ENCODE results near the gene WDFY3.

Gene WDFY3

GRCh38 chr4:84966382-84967242 is at the start of gene WDFY3:
TSS of gene WDFY3 (minus strand) at chr4:84966690. CDS start at chr4:84860591, 106,099 bp downstream.
- TF ChIP-seq ZNF274 (IDR thresholded peaks at IDR 0.05; ENCODE audit: low read depth, low read length), result no peak
- H3K4me3 ChIP-seq (ENCODE audit: low read length), result peak within 1 kb of the TSS; percentile 51; the same call in 1 of the 2 replicates

DNA sequence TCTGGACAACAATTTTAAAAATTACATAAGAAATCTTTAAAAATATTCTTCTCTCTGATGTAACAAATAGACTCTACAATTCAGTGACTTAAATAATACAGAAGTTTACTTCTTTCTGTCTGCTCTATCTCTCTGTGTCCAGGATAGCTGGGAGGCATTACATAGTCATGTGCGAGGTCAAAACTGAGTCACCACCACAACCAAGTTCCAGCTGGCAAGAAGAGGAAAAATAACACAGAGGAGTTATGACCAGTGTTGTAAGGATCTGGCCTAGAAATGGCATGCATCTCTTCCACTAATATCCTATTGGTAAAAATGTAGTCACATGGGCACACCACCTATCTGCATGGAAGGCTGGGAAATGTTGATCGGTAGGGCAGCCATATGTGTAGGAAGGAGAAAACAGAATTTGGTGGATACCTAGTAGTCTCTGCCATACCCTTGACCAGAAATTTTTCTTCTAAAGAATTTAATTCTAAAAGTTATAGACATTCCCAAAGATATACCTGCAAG is 39.4 kb upstream of the WDFY3 start:
- H3K4me3 ChIP-seq (ENCODE audit: low read length), result no peak overlapping the region
- no peak for TF ChIP-seq ZNF274 (IDR thresholded peaks at IDR 0.05; ENCODE audit: low read depth, low read length)

GRCh38 chr4:85000343-85000742 is 33.9 kb upstream of the WDFY3 start:
- no peak overlapping the region for H3K4me3 ChIP-seq (ENCODE audit: low read length)
- TF ChIP-seq ZNF274 (IDR thresholded peaks at IDR 0.05; ENCODE audit: low read depth, low read length), result no peak

DNA sequence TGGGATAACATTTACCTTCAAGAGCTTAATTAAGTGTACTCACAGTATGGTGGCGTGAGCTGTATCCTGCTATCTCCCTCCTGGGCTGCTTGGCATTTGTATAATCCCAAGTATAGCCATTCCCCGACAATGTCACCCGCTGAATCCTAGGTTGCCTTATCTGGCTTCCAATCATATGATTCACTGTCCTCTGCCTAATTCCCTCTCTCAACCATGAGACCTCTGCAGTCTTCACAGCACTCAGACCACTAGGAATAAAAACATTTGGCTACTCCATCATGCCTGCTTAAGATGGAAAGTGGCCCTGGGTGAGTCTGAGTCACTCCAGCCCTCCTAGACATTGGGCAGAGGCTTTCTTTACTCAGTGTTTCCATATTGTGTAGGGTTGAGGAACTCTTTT is 28.9 kb upstream of the WDFY3 start:
- H3K4me3 ChIP-seq (ENCODE audit: low read length), result no peak overlapping the region
- TF ChIP-seq ZNF274 (IDR thresholded peaks at IDR 0.05; ENCODE audit: low read depth, low read length), result no peak

- no peak for TF ChIP-seq ZNF274 (IDR thresholded peaks at IDR 0.05; ENCODE audit: low read depth, low read length)
- no peak overlapping the region for H3K4me3 ChIP-seq (ENCODE audit: low read length)
These were observed 27.8 kb upstream of the WDFY3 start for GRCh38 chr4:84994280-84994679.

DNA sequence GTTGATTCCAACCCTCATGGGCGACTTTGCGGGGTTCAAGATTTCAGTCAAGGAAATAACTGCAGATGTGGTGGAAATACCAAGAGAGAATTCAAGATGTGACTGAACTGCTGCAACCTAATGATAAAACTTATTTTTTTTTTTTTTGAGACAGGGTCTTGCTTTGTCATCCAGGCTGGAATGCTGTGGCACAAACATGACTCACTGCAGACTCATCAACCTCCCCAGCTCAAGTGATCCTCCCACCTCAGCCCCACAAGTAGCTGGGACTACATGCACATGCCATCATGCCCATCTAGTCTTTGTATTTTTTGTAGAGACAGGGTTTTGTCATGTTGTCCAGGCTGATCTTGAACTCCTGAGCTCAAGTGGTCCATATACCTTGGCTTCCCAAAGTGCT is 19.5 kb upstream of the WDFY3 start:
- TF ChIP-seq ZNF274 (IDR thresholded peaks at IDR 0.05; ENCODE audit: low read depth, low read length), result no peak
- H3K4me3 ChIP-seq (ENCODE audit: low read length), result no peak overlapping the region

DNA sequence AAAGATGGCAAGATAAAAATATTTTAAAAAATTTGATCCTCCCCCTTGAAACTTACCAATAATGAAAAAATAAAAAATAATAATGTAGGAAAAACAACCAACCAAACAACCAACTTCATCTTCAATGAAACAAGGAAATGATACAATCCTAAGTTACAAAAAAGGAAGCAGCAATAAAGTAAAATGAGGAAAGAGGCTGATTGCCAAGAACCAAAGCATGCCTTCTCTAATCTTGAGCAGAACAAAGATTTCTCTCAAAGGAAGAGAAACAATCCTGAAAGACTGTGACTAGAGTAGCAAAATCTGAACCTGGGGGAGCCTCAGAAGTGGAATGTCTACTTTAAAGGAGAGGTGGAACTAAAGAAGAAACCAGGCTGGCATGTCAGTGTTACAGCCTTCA is 10.9 kb upstream of the WDFY3 start:
- no peak for TF ChIP-seq ZNF274 (IDR thresholded peaks at IDR 0.05; ENCODE audit: low read depth, low read length)
- H3K4me3 ChIP-seq (ENCODE audit: low read length), result no peak overlapping the region

DNA sequence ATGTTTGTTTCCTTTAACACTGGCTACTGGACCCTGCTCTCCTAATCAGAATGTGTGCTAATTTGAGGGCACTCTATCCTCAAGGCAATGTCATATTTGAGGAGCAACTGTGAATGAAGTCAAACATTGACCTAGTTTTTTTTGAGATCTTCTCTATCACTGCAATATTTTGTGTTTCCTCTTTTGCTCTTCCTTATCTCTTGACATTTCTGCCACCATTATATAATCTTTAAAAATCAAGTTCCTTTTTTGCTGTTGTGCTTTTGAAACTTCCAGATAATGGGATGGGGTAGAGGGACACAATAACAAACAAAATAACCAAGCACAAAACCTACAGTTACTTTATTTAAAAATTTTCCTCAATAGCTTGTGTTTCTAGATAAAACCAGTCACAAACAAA is 7.4 kb upstream of the WDFY3 start:
- no peak for TF ChIP-seq ZNF274 (IDR thresholded peaks at IDR 0.05; ENCODE audit: low read depth, low read length)
- no peak overlapping the region for H3K4me3 ChIP-seq (ENCODE audit: low read length)

GRCh38 chr4:84971319-84971932 is 4.9 kb upstream of the WDFY3 start:
- TF ChIP-seq ZNF274 (IDR thresholded peaks at IDR 0.05; ENCODE audit: low read depth, low read length), result no peak
- H3K4me3 ChIP-seq (ENCODE audit: low read length), result no peak overlapping the region

GRCh38 chr4:84968925-84969324 is 2.4 kb upstream of the WDFY3 start:
- no peak overlapping the region for H3K4me3 ChIP-seq (ENCODE audit: low read length)
- no peak for TF ChIP-seq ZNF274 (IDR thresholded peaks at IDR 0.05; ENCODE audit: low read depth, low read length)

- H3K4me3 ChIP-seq (ENCODE audit: low read length), result no peak overlapping the region
- no peak for TF ChIP-seq ZNF274 (IDR thresholded peaks at IDR 0.05; ENCODE audit: low read depth, low read length)
These were observed 777 bp upstream of the WDFY3 start for GRCh38 chr4:84967243-84967690.

DNA sequence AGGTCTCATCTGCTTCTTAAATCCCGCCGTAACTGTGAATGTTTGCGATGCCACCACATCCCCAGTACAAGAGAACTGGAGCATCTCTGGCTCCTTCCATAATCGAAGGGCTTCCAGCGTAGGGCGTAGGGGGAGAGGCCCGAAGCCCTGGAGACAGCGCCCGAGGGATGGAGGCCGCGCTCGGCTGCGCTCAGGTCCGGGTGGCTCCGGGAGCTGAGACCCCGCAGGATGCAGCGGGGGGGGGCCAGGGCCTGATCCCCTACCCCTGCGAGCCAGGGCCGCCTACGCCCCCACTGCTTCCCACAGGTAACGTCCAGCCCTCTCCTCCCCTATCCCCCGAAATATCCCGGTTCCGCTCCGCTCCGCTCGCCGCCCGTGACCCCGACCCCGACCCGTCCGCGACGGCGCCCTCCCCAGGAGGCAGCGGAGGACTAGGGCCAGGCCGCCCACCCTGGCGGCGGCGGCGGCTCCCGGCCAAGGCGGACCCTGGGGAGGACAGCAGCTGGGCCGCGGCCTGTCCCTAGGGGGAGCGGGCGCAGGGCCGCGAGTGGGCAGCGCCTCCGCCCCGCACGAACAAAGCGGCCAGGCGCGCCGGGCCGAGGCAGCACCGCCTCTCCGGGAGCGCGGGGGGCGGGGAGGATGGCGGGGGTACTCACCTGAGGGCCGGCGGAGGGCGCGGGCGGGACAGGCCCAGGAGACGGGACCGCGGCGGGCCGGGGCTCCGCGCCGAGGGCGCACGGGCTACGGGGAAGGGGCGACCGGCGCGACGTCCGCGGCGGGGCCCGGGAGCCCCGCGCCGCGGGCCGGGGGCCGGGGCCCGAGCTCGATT is 723 bp downstream of the WDFY3 start:
- TF ChIP-seq ZNF274 (IDR thresholded peaks at IDR 0.05; ENCODE audit: low read depth, low read length), result no peak
- peak overlapping the region; percentile 51 for H3K4me3 ChIP-seq (ENCODE audit: low read length)

DNA sequence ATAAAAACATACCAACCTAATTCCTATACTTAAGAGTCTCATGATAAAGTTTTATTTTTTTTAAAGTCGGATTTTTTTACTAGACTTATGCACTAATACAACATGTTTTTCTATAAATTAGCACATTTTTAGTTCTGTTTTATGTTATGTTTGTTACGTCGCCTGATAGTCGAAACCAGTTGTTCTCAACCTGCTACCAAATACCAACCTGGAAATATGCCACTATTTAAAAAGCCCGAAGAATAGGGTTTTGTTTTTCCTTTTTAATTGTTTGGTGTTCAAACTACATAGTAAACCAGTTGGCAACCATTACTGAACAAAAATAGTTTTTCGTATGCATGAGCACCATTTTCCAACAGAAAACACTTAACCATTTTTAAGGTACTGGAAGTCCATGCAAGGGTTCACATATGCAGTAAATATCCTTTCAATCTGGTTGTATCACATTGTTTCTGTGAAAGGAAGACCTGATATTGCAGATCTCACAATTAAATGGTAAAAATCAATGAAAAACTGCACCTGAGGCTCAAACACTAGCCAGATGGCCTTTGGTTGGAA is 1.4 kb downstream of the WDFY3 start:
- no peak for TF ChIP-seq ZNF274 (IDR thresholded peaks at IDR 0.05; ENCODE audit: low read depth, low read length)
- peak overlapping the region; percentile 51 for H3K4me3 ChIP-seq (ENCODE audit: low read length)

- TF ChIP-seq ZNF274 (IDR thresholded peaks at IDR 0.05; ENCODE audit: low read depth, low read length), result no peak
- no peak overlapping the region for H3K4me3 ChIP-seq (ENCODE audit: low read length)
These were observed 4.4 kb downstream of the WDFY3 start for GRCh38 chr4:84962102-84962501.
